HG02938 (cell line): Measurements from ENCODE around the gene TMEM235.

ENCODE experiments used
- ATAC-seq: cut with Tn5 transposase; IDR thresholded peaks from one replicate; pipeline ENCODE4 v1.9.1; 2021; ENCODE audit warnings: mild to moderate bottlenecking, moderate library complexity; ENCODE audit not compliant: unreplicated experiment

Gene TMEM235

GRCh38 chr17:78253946-78254672 lies 22.7 kb downstream of the TMEM235 start:
- ATAC-seq = no peak

GRCh38 chr17:78255029-78255656 lies 23.7 kb downstream of the TMEM235 start:
- ATAC-seq = no peak

- ATAC-seq = no peak
These were observed 24.7 kb downstream of the TMEM235 start for GRCh38 chr17:78255953-78256706.

- ATAC-seq = no peak
These were observed 25.5 kb downstream of the TMEM235 start for GRCh38 chr17:78256707-78257591.

GRCh38 chr17:78257810-78258322 lies 26.4 kb downstream of the TMEM235 start:
- ATAC-seq = no peak

GRCh38 chr17:78258323-78259191 lies 27.1 kb downstream of the TMEM235 start:
- ATAC-seq = no peak

GRCh38 chr17:78259192-78259554 lies 27.7 kb downstream of the TMEM235 start:
- ATAC-seq = no peak

- ATAC-seq = no peak
These were observed 31.8 kb downstream of the TMEM235 start for GRCh38 chr17:78263063-78263735.

- no peak for ATAC-seq
These were observed 32.4 kb downstream of the TMEM235 start for GRCh38 chr17:78263736-78264340.

- no peak for ATAC-seq
These were observed 33.2 kb downstream of the TMEM235 start for GRCh38 chr17:78264590-78264989.

- no peak for ATAC-seq
These were observed 33.7 kb downstream of the TMEM235 start for GRCh38 chr17:78265121-78265520.

GRCh38 chr17:78266231-78266631 lies 34.8 kb downstream of the TMEM235 start:
- no peak for ATAC-seq

- ATAC-seq = no peak
These were observed 35.3 kb downstream of the TMEM235 start for GRCh38 chr17:78266771-78267170.

GRCh38 chr17:78267253-78268073 lies 36.0 kb downstream of the TMEM235 start:
- ATAC-seq = no peak

GRCh38 chr17:78268191-78268874 lies 36.9 kb downstream of the TMEM235 start:
- no peak for ATAC-seq

- no peak for ATAC-seq
These were observed 37.8 kb downstream of the TMEM235 start for GRCh38 chr17:78268951-78269905.
